Measurements from ENCODE around the gene SRSF11. TPM values are rescaled to one million over a fixed set of nuclear protein-coding genes. Genes with fewer than 3 reads are reported as not detected.
"Not testable (repeated sequence)": the region's sequence is repeated elsewhere in the genome, so short reads cannot be mapped to it uniquely, and the experiment has no call there.

The SRSF11 gene
- total and polyA plus RNA-seq, 2 donors from 2014 or later = 58.9 to 135 TPM

- Histone ChIP-seq H3K27me3 (ENCODE audit: control insufficient read depth, insufficient read depth, low read length) (no peaks in the 10 kb centered on the region), H3K36me3 (ENCODE audit: control insufficient read depth in 2 of 3, insufficient read depth in 3 of 3, low read length in 3 of 3) (no peaks in the 10 kb centered on the region), H3K4me3 (ENCODE audit: low read length in 3 of 3) (no peak overlapping the region), H3K4me1 (ENCODE audit: control insufficient read depth in 2 of 3, insufficient read depth in 2 of 3, low read depth in 1 of 3, low read length in 3 of 3) (no peaks in the 10 kb centered on the region), H3K9me3 (ENCODE audit: control insufficient read depth in 2 of 3, insufficient read depth in 1 of 3, low read length in 3 of 3) (peaks cover 0 to 2% (median 0%) of the 10 kb centered on the region in 3 donors), H3K9ac (ENCODE audit: low read length in 3 of 3) (no peak overlapping the region), H3K27ac (ENCODE audit: low read depth in 2 of 2, low read length in 2 of 2) (no peak overlapping the region)
- intact Hi-C loops (cut with DNase I) = no loop called here
- DNase-seq (no peak), FAIRE-seq (no peak)
- TF ChIP-seq CTCF (IDR thresholded peaks at IDR 0.05; ENCODE audit: borderline replicate concordance, extremely low read depth, insufficient read depth) = no peak
Measured at GRCh38 chr1:70188522-70188921, 32.7 kb upstream of the SRSF11 start.

GRCh38 chr1:70190180-70190579 is 31.0 kb upstream of the SRSF11 start:
- intact Hi-C loops (cut with DNase I) = no loop called here
- no peak for TF ChIP-seq CTCF (IDR thresholded peaks at IDR 0.05; ENCODE audit: borderline replicate concordance, extremely low read depth, insufficient read depth)
- H3K27me3 ChIP-seq (ENCODE audit: control insufficient read depth, insufficient read depth, low read length) = no peaks in the 10 kb centered on the region
- no peak for DNase-seq
- no peak overlapping the region for H3K9ac ChIP-seq (ENCODE audit: low read length in 3 of 3)
- no peak overlapping the region for H3K27ac ChIP-seq (ENCODE audit: low read depth in 2 of 2, low read length in 2 of 2)
- no peak for FAIRE-seq
- H3K9me3 ChIP-seq (ENCODE audit: control insufficient read depth in 2 of 3, insufficient read depth in 1 of 3, low read length in 3 of 3) = peaks cover 0 to 2% (median 0%) of the 10 kb centered on the region in 3 donors
- no peak overlapping the region for H3K4me3 ChIP-seq (ENCODE audit: low read length in 3 of 3)
- H3K36me3 ChIP-seq (ENCODE audit: control insufficient read depth in 2 of 3, insufficient read depth in 3 of 3, low read length in 3 of 3) = no peaks in the 10 kb centered on the region
- no peaks in the 10 kb centered on the region for H3K4me1 ChIP-seq (ENCODE audit: control insufficient read depth in 2 of 3, insufficient read depth in 2 of 3, low read depth in 1 of 3, low read length in 3 of 3)

- FAIRE-seq; H3K4me3 ChIP-seq (ENCODE audit: low read length in 3 of 3); H3K9ac ChIP-seq (ENCODE audit: low read length in 3 of 3); H3K36me3 ChIP-seq (ENCODE audit: control insufficient read depth in 2 of 3, insufficient read depth in 3 of 3, low read length in 3 of 3); DNase-seq; H3K27ac ChIP-seq (ENCODE audit: low read depth in 2 of 2, low read length in 2 of 2); intact Hi-C loops (cut with DNase I); H3K9me3 ChIP-seq (ENCODE audit: control insufficient read depth in 2 of 3, insufficient read depth in 1 of 3, low read length in 3 of 3); H3K27me3 ChIP-seq (ENCODE audit: control insufficient read depth, insufficient read depth, low read length); H3K4me1 ChIP-seq (ENCODE audit: control insufficient read depth in 2 of 3, insufficient read depth in 2 of 3, low read depth in 1 of 3, low read length in 3 of 3): not testable (repeated sequence)
Measured at GRCh38 chr1:70192446-70192845, 28.7 kb upstream of the SRSF11 start.

- H3K4me1 ChIP-seq (ENCODE audit: control insufficient read depth in 2 of 3, insufficient read depth in 2 of 3, low read depth in 1 of 3, low read length in 3 of 3) = no peaks in the 10 kb centered on the region
- DNase-seq (no peak), FAIRE-seq (peak; percentile 46)
- no peaks in the 10 kb centered on the region for H3K27me3 ChIP-seq (ENCODE audit: control insufficient read depth, insufficient read depth, low read length)
- H3K9me3 ChIP-seq (ENCODE audit: control insufficient read depth in 2 of 3, insufficient read depth in 1 of 3, low read length in 3 of 3) = peaks cover 0 to 2% (median 0%) of the 10 kb centered on the region in 3 donors
- intact Hi-C loops (cut with DNase I) = no loop called here
- no peak overlapping the region for H3K9ac ChIP-seq (ENCODE audit: low read length in 3 of 3)
- TF ChIP-seq CTCF (IDR thresholded peaks at IDR 0.05; ENCODE audit: borderline replicate concordance, extremely low read depth, insufficient read depth) = no peak
- no peak overlapping the region for H3K4me3 ChIP-seq (ENCODE audit: low read length in 3 of 3)
- H3K27ac ChIP-seq (ENCODE audit: low read depth in 2 of 2, low read length in 2 of 2) = no peak overlapping the region
- H3K36me3 ChIP-seq (ENCODE audit: control insufficient read depth in 2 of 3, insufficient read depth in 3 of 3, low read length in 3 of 3) = no peaks in the 10 kb centered on the region
Measured at GRCh38 chr1:70194601-70195000, 26.6 kb upstream of the SRSF11 start.

Data from kidney (tissue), 14 donors.